HepG2 (cell line): ENCODE measurements around the gene CELSR2. TPM values are rescaled to one million over a fixed set of nuclear protein-coding genes. Genes with fewer than 3 reads are reported as not detected.

Source experiments
- HNF4G ChIP-seq, 2 experiments: sonication (generic) in 1 of 2; formaldehyde crosslinking in 1 of 2; IDR thresholded peaks; 2 replicates each; pipeline versions ENCODE4 v1.4.0 to v1.6.1; 2011 to 2020; ENCODE audit warnings: borderline replicate concordance in 2 of 2, low read depth in 2 of 2, mild to moderate bottlenecking in 2 of 2, low read length in 1 of 2, missing genetic modification reagents in 1 of 2, moderate library complexity in 1 of 2
- KDM3A ChIP-seq: IDR thresholded peaks from 2 replicates; pipeline ENCODE4 v1.6.1; 2018; ENCODE audit warnings: low read depth, missing compliant biosample characterization
- MIXL1 ChIP-seq: IDR thresholded peaks from 2 replicates; pipeline ENCODE4 v1.6.1; 2016
- STAG1 ChIP-seq: sonication (generic); formaldehyde crosslinking; IDR thresholded peaks from 2 replicates; pipeline ENCODE4 v1.4.0; 2020; ENCODE audit warnings: missing genetic modification reagents
- STAT6 ChIP-seq: sonication (generic); formaldehyde crosslinking; IDR thresholded peaks from 2 replicates; pipeline ENCODE4 v1.4.0; 2020; ENCODE audit warnings: missing genetic modification reagents, mild to moderate bottlenecking, borderline replicate concordance
- TCF12 ChIP-seq, 2 experiments: fragments of 450-650 bp in 1 of 2; sonication (generic) in 1 of 2; formaldehyde crosslinking in 1 of 2; IDR thresholded peaks; 2 replicates each; pipeline versions ENCODE4 v1.6.1 to v1.8.0; 2017 to 2022; ENCODE audit warnings: antibody characterized with exemption in 1 of 2, mild to moderate bottlenecking in 1 of 2, missing genetic modification reagents in 1 of 2, moderate library complexity in 1 of 2
- THAP7 ChIP-seq: sonication (generic); formaldehyde crosslinking; IDR thresholded peaks from 2 replicates; pipeline ENCODE4 v1.8.1; 2023; ENCODE audit warnings: mild to moderate bottlenecking, missing genetic modification reagents
- TSC22D2 ChIP-seq: sonication (generic); formaldehyde crosslinking; IDR thresholded peaks from 2 replicates; pipeline ENCODE4 v1.5.1; 2020; ENCODE audit warnings: missing genetic modification reagents, mild to moderate bottlenecking, borderline replicate concordance
- YEATS2 ChIP-seq: sonication (generic); formaldehyde crosslinking; IDR thresholded peaks from 2 replicates; pipeline ENCODE4 v1.4.0; 2020; ENCODE audit warnings: missing genetic modification reagents, borderline replicate concordance
- ZNF431 ChIP-seq: sonication (generic); formaldehyde crosslinking; IDR thresholded peaks from 2 replicates; pipeline ENCODE4 v1.9.0; 2022; ENCODE audit warnings: missing genetic modification reagents, low read depth, mild to moderate bottlenecking, borderline replicate concordance
- ZNF549 ChIP-seq: sonication (generic); formaldehyde crosslinking; IDR thresholded peaks from 2 replicates; pipeline ENCODE4 v1.5.0; 2020; ENCODE audit warnings: missing genetic modification reagents
- ZXDC ChIP-seq: sonication (generic); formaldehyde crosslinking; IDR thresholded peaks from 2 replicates; pipeline ENCODE4 v1.5.0; 2020; ENCODE audit warnings: mild to moderate bottlenecking, missing genetic modification reagents
- polyA plus RNA-seq, 8 experiments: library from polyadenylated mRNA; depleted of rRNA in 3 of 8; stranded (reverse) in 7 of 8; unstranded in 1 of 8; fragments of >200 nt; fragmentation: Illumina TruSeq in 4 of 8; extraction: Trizol in 4 of 8; gene quantifications; 2 replicates each; pipeline versions ENCODE4 v1.2.1 to v1.2.3, GENCODE V29; 2011 to 2016; ENCODE audit warnings: low read depth in 4 of 8, missing spikeins in 1 of 8, mixed read lengths in 1 of 8; ENCODE audit not compliant: insufficient read depth in 1 of 8
- total RNA-seq, 5 experiments: library from RNA; depleted of rRNA; stranded (reverse); fragments of >200 nt; fragmentation: Illumina TruSeq; extraction: Trizol; gene quantifications; 2 replicates each; pipeline ENCODE4 v1.2.3, GENCODE V29; 2016; ENCODE audit warnings: low read depth in 1 of 5
- TF ChIP-seq, protein P1 (sequence below): sonication (generic); formaldehyde crosslinking; IDR thresholded peaks from 2 replicates; pipeline ENCODE4 v1.4.0; 2020; ENCODE audit warnings: low read depth, mild to moderate bottlenecking, missing genetic modification reagents
- TF ChIP-seq, protein P2 (sequence below): sonication (generic); formaldehyde crosslinking; IDR thresholded peaks from 2 replicates; pipeline ENCODE4; 2020; ENCODE audit warnings: missing genetic modification reagents, mild to moderate bottlenecking, borderline replicate concordance

The CELSR2 gene
- total and polyA plus RNA-seq, 2 of the 13 experiments (the other 11 are each of a cell fraction or from before 2014, with no cell fraction given): 4.0 to 6.6 TPM

GRCh38 chr1:109277434-109278204 lies 28.3 kb downstream of the CELSR2 start (continued):
- TF ChIP-seq HNF4G (IDR thresholded peaks at IDR 0.05; ENCODE audit: borderline replicate concordance, low read depth, low read length) (no peak), HNF4G (CRISPR knock-in tag; IDR thresholded peaks at IDR 0.05; ENCODE audit: borderline replicate concordance, low read depth) (peak; percentile 76; the same call in 1 of the 2 replicates), STAT6 (no peak), ZXDC (CRISPR knock-in tag) (no peak), ZNF549 (CRISPR knock-in tag) (no peak), MIXL1 (CRISPR knock-in tag) (no peak; the same call in none of the 2 replicates), KDM3A (CRISPR knock-in tag) (0 out of 2 replicates have a peak, but pooled peaks have one; percentile 39), ZNF431 (CRISPR knock-in tag) (no peak), TCF12 (IDR thresholded peaks at IDR 0.05) (no peak), TCF12 (CRISPR knock-in tag; IDR thresholded peaks at IDR 0.05) (no peak), STAG1 (CRISPR knock-in tag) (peak; percentile 90), THAP7 (CRISPR knock-in tag) (peak; percentile 68; the same call in 1 of the 2 replicates), TSC22D2 (peak; percentile 91; the same call in 1 of the 2 replicates), YEATS2 (CRISPR knock-in tag) (no peak; the same call in 1 of the 2 replicates)
- TF ChIP-seq, protein P1, sequence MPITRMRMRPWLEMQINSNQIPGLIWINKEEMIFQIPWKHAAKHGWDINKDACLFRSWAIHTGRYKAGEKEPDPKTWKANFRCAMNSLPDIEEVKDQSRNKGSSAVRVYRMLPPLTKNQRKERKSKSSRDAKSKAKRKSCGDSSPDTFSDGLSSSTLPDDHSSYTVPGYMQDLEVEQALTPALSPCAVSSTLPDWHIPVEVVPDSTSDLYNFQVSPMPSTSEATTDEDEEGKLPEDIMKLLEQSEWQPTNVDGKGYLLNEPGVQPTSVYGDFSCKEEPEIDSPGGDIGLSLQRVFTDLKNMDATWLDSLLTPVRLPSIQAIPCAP (CRISPR knock-in tag): no peak
- TF ChIP-seq, protein P2, sequence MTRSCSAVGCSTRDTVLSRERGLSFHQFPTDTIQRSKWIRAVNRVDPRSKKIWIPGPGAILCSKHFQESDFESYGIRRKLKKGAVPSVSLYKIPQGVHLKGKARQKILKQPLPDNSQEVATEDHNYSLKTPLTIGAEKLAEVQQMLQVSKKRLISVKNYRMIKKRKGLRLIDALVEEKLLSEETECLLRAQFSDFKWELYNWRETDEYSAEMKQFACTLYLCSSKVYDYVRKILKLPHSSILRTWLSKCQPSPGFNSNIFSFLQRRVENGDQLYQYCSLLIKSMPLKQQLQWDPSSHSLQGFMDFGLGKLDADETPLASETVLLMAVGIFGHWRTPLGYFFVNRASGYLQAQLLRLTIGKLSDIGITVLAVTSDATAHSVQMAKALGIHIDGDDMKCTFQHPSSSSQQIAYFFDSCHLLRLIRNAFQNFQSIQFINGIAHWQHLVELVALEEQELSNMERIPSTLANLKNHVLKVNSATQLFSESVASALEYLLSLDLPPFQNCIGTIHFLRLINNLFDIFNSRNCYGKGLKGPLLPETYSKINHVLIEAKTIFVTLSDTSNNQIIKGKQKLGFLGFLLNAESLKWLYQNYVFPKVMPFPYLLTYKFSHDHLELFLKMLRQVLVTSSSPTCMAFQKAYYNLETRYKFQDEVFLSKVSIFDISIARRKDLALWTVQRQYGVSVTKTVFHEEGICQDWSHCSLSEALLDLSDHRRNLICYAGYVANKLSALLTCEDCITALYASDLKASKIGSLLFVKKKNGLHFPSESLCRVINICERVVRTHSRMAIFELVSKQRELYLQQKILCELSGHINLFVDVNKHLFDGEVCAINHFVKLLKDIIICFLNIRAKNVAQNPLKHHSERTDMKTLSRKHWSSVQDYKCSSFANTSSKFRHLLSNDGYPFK: peak; percentile 80
